Suprapubic skin (tissue), 4 donors: Measurements from ENCODE around the gene C10orf88.

Experiments
- POLR2A ChIP-seq, 2 donors: fragments of 450-650 bp; IDR thresholded peaks; one replicate each; pipeline ENCODE4 v1.6.1; 2017; ENCODE audit warnings: antibody characterized with exemption in 2 of 2, mild to moderate bottlenecking in 2 of 2, moderate library complexity in 2 of 2
- POLR2AphosphoS5 ChIP-seq, 3 donors: sonication (generic); formaldehyde crosslinking; IDR thresholded peaks; one replicate each; pipeline ENCODE4 v1.6.1; 2017; ENCODE audit warnings: antibody characterized with exemption in 3 of 3
- TF ChIP-seq, protein P1 (sequence below), 2 donors: fragments of 200-600 bp in 1 of 2; fragments of 450-650 bp in 1 of 2; sonication (generic) in 1 of 2; IDR thresholded peaks; one replicate each; pipeline ENCODE4 v1.5.1; 2016 to 2019; ENCODE audit warnings: antibody characterized with exemption in 2 of 2, mild to moderate bottlenecking in 1 of 2, moderate library complexity in 1 of 2

DNA sequence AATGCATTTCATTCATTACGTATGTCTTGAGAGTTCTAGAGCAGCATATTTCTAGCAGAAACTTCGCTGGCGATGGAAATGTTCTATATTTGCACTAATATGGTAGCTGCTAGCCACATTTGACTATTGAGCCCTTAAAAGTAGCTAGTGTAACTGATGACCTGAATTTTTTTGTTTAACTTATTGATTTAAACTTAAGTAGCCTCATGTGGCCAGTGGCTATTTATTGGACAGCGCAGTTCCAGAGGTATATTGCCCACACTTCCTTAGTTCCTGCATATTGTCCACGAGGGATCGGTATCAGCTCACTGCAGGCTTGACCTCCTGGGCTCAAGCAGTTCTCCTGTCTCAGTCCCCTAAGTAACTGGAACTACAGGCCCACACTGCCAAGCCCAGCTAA, 29.9 kb upstream of the C10orf88 start:
- TF ChIP-seq POLR2AphosphoS5 (IDR thresholded peaks at IDR 0.05) (no peak), POLR2A (IDR thresholded peaks at IDR 0.05) (no peak)
- TF ChIP-seq, protein P1, sequence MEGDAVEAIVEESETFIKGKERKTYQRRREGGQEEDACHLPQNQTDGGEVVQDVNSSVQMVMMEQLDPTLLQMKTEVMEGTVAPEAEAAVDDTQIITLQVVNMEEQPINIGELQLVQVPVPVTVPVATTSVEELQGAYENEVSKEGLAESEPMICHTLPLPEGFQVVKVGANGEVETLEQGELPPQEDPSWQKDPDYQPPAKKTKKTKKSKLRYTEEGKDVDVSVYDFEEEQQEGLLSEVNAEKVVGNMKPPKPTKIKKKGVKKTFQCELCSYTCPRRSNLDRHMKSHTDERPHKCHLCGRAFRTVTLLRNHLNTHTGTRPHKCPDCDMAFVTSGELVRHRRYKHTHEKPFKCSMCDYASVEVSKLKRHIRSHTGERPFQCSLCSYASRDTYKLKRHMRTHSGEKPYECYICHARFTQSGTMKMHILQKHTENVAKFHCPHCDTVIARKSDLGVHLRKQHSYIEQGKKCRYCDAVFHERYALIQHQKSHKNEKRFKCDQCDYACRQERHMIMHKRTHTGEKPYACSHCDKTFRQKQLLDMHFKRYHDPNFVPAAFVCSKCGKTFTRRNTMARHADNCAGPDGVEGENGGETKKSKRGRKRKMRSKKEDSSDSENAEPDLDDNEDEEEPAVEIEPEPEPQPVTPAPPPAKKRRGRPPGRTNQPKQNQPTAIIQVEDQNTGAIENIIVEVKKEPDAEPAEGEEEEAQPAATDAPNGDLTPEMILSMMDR (IDR thresholded peaks at IDR 0.05), result no peak
